NCI-H345 treated with DMSO at 0.1 percent for 48 hours (cell line): ENCODE results near the gene PXDN.
"Not testable (repeated sequence)": the region's sequence is repeated elsewhere in the genome, so short reads cannot be mapped to it uniquely, and the experiment has no call there.

Experiments
- DNase-seq: peaks from one replicate; lab custom pipeline; 2025; ENCODE audit not compliant: unreplicated experiment; lab: John Stamatoyannopoulos, UW

Gene PXDN

DNA sequence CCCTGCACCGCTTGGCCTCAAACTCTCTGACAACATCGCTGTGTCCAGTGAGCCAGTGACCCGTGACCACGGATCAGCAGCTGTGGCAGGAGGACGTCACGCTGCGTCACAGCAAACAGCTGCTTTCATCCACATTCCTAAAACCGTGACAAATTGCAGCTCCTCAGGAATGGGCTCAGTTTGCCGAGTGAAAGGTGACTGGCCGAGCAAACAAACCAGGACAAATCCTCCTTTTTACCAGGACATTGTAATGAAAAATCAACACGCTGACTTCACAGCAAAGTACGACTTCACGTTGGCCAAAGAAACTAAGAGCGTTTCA is 57.6 kb downstream of the PXDN start:
- DNase-seq, result no peak

DNA sequence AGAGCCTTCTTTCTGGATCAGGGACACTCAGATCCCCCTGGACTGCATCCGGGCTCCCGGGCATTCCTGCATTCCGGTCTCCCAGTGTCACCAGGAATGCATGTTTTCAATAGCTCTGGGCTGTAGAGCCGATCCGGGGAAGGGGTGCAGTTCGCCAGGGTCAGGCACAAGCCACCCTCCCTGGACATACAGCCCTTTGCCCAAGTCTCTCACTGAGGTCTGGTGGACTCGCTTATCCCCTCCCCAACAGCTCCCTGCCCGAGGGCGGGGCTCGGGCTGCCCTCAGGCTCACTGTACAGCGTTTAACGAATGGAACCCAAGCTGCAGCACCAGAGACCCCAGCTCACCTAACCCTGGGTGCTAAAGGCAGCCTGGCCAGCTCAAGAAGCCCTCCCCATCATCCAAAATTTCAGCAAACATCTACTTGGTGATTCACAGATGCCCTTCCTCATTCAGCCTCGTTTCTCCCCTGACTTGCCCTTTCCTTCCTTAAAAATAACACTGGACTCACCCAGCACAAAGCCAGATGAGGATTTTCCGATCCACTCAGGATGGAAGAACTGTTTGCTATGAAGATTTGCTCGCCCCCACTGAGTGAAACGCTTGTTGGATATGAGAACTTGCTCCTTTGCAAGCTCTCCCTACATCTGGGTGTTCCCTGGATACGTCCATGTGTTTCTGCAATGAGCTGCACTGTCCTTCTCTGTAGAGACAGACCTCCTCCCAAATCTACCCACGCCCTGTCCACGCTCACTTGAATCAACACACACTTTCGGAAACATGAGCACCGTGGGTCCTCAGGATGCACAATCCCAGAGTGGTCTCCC is 58.1 kb downstream of the PXDN start:
- DNase-seq, result no peak

DNA sequence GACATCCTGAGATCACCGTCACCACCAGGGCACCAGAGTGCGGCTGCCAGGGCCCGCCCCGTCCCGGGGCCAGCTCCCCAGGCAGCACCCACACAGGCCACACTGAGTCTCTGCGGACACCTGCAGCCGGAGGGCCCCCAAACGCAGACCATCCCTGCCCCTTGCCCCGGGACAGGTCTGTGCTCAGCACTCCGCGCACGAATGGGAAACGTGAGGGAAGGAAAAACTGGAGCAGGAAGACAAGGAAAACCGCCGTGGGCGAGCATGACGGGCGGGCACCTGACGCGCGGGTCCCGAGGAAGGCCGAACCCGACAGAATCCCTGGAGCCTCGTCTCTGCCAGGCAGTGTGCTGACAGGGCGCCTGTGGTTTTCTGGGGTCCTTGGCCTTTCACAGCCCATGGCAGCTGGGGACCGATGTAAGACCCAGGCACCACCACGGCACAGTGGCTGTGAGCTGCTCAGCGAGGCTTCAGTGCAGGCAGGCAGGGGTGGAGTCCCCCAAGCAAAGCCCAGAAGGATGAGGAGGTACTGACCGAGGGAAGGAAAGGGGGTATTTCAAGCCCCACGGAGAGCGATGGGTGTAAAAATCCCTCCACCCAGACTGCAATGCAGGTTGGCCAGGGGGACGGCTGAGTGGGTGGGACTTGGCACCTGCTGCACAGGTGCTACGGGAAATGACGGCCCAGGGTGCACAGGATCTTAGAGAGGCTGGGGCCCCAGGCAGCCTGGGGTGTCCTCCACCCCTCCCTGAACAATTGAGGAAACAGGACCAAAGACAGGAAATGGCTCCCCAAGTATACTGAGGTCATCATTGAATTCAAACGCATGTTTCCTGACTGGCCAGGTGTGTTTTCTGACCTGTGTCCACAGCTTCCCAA is 59.0 kb downstream of the PXDN start:
- DNase-seq, result no peak

DNA sequence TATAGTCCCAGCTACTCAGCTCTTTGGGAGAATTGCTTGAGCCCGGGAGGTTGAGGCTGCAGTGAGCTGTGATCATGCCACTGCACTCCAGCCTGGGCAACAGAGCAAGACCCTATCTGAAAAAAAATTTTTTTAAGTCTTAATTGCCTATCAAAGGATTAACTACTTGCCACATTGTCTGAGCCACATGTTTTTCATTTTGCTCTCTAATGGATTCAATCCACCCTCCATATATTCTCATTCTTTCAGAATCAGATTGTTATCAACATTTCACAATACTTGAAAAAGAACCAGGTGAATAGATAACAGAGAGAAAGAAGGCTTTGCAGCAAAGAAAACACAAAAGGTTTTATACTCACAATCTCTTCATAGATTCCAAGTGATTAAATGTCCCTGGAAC is 61.0 kb downstream of the PXDN start:
- no peak for DNase-seq

DNA sequence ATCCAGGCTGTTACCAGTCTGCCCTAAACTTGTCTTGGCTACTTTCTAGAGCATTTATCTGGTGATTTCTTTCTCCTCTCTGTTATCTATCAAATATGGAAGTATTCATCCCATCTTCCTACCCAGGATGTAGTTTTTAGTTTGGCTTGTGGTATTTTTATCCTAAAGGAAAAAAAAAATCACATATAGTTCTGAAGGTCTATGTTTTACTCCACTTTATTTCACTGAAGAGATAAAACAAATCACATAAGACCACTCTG is 62.2 kb downstream of the PXDN start:
- DNase-seq, result no peak

DNA sequence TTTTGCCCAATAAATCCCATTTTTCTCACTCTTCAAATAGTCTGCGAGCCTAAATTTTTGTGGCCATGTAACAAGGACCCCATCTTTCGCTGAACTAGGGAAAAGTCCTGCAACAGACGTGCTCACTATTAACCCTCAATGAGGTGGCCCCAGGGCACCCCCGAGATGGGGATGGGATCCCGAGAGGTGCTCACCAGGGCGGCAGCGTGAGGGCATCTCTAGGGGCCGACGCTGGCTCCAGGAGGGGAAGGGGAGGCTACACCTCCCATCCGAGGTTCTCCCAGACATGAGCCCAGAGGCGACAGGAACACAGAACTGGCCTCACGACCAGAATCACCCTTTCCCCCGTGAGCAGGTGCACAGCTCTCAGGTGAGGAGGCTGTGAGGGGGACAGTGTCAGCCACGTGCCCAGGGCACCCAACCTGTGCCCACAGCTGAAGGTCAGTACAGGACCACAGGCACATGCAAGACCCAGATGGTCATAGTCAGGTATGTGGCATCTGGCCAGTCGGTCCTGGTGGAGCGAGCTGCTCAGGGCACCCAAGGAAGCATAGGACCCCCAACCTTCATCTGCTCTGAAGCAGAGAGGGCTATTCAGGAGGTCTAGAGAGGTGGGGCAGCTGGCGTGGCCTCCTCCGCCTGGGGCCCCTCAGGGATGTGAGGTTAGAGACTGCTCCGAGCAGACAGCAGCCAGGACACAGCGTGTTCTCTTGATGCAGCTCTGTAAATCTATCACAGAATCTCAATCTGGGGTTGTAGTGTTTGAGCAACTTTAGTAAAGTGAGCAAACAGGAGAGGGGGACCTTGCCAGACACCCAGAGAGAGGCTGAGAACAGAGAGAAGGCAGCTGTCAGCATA is 62.8 kb downstream of the PXDN start:
- DNase-seq, result no peak

DNA sequence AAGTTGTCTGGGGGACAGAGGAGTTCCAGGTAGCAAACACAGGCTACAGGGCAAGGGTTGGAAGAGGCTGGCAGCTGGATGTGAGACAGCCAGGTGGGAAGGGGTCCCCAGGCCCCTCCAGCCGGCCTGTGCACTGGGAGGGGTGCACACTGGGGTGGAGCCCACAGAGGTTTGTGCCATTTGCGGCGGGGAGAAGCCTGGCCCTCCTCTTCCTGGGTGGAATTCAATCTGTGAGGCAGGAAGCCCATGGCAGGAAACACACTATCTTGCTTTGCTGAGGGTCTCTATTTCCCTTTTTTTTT is 63.3 kb downstream of the PXDN start:
- DNase-seq, result no peak

DNA sequence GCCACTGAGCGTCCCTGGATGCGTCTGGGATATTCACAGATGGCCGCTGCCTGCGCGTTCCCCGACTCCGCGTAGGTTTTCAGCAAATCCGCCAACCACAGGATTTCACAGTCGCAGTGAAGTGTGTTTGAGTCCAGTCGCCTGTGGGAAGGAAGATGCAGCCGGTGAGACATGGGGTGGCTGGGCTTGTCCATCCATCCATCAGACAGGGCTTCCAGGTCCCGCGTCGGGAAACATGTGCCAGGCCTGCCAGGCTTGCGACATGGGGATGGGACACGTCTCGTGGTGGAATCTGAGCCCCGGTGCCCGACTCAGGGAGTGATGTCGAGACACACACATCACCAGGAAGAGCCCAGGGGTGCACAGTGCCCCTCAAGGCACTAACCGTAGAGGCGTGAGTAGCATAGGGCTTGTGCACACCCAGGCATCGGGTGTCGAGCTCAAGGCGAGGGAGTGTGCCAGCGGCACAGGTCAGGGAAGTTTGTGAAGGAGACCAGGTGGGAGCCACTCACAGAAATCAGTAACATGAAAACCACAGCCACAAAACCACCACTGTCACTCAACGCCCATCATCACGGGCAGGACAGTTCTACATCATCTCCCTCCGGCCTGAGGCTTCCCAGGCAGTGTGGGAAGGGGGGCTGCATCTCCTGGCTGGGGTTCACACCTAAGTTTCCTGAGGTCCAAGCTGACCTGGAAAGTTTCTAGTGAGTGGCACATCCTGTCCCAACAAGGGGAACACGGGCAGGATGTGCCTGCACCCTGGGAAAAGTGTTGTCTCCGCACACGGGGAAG is 63.9 kb downstream of the PXDN start:
- no peak for DNase-seq

DNA sequence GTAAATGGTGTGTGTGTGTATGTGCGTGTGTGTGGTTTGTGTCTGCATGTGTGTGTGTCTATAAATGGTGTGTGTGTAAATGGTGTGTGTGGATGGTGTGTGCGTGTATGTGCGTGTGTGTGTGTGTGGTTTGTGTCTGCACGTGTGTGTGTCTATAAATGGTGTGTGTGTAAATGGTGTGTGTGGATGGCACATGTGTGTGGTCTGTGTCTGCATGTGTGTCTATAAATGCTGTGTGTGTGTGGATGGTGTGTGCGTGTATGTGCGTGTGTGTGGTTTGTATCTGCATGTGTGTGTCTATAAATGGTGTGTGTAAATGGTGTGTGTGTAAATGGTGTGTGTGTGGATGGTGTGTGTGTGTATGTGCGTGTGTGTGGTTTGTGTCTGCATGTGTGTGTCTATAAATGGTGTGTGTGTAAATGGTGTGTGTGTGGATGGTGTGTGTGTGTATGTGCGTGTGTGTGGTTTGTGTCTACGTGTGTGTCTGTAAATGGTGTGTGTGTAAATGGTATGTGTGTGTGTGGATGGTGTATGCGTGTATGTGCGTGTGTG is 64.8 kb downstream of the PXDN start:
- DNase-seq, result not testable (repeated sequence)

DNA sequence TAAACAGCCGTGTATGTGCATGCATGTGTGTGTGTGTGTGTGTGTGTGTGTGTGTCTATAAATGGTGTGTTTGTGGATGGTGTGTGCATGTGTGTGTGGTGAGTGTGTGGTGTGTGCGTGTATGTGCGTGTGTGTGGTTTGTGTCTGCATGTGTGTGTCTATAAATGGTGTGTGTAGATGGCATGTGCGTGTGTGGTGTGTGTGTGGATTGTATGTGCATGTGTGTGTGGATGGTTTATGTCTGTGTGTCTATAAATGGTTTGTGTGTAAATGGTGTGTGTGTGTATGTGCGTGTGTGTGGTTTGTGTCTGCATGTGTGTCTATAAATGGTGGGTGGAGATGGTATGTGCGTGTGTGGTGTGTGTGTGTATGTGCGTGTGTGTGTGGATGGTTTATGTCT is 65.2 kb downstream of the PXDN start:
- not testable (repeated sequence) for DNase-seq

DNA sequence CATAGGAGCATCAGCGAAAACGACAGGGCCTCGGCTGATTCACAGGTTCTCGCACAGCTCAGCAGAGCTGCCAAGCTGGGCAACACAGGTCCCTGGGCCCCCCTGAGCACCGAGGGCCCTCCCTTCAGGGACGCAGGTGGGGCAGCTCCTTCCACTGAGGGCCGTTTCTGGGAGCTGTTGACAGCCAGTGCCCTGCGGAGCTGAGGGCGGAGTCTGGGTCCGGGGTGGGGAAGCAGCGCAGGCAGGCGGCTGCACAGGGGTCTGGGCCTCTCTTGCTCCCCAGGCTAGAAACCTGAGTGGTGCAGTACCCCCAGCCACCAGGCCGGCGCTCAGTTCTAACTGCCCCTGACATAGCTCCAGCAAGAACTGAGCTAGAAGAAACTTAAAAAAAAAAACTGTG is 65.7 kb downstream of the PXDN start:
- no peak for DNase-seq

DNA sequence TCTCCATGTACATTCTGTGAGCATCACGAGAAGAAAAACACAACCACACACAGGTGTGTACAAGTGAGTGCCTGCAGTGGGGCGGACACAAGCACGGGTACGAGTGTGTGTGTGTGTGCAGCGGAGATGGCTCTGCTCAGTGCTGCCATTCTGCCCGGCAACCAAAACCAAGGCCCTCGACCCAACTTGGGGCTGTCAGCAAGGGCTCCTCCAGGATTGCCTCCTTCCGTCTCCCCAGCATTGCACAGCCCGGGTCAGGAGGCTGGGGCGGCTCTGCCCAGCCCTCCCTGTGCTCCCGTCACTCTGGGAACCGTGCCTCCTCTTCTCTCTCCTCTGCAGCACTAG is 66.5 kb downstream of the PXDN start:
- DNase-seq, result no peak

DNA sequence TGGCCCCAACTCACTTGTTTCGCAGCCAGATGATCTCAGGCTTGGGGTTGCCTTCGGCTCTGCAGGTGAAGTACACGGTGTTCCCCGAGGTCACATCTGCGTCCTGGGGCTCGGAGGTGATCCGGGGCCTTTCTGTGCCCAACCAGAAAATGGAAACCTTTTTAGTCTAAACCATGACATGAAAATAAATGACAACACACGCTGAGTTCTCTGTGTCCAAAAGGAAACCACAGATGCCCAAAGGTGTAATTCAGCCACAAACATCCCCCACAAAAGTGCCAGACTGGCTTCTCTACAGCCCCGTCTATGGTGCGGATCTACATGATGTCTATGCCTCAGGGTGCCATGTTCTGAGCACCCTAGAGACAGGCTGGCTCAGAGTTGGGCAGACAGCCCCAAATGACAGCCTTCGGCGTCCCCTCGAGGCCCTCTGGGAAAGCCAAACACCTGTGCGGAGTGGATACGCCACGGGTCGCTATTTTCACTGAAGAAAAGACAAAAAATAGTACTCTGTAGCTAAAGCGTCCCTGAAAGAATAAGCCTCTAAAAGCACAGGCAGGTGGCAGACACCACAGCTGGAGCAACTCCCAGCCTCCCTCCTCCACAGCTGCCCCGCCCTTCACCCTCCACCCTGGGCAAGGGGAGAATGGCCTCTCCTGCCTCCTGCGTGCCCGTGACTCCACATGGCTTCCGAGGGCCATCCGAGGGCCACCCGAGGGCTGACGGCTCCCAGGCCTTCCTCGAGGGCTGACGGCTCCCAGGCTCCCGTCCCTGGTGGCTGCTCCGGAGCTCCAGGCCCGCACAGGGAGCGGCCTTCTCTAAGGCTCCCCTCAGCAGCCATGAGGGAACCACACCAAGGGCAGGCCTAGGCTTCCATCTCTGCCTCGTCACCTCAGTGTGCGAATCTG is 67.1 kb downstream of the PXDN start:
- DNase-seq, result no peak

DNA sequence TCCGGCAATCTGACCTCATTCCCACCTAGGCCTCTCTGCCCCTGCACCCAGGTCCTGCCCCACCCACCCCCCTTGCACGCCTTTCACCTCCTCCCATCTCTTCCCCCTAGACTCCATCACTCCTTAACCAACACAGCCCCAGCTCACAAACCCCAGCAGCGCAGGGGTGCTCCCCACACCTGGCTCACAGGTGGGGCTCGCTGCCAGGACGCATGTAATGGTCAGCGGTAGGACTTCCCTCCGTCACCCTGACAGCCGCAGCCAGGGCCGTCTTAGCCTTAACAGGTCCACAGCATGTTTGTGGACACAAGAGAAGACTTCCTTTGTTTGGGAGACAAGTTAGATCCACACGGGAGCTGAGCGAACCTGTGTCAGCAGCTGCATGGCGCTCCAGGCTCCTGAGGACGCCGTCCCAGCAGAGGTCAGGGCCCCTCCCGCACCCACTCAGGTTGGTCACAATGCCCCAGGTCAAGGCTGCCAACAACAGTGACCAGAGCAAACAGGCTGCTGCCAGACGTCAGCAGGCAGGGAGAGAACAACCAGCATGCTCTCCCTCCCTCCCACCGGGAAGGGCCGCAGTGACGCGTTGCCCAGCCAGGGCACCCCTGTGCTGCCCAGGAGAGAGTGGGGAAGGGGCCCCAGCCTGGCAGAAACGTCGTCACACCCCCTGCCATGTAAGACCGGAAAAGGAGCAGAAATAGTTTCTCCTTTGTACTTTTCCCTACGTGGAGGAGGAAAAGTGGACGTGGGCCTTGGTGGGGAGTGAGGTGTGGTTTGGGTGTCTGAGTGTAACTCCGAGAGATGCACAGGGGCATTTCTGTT is 68.0 kb downstream of the PXDN start:
- no peak for DNase-seq

DNA sequence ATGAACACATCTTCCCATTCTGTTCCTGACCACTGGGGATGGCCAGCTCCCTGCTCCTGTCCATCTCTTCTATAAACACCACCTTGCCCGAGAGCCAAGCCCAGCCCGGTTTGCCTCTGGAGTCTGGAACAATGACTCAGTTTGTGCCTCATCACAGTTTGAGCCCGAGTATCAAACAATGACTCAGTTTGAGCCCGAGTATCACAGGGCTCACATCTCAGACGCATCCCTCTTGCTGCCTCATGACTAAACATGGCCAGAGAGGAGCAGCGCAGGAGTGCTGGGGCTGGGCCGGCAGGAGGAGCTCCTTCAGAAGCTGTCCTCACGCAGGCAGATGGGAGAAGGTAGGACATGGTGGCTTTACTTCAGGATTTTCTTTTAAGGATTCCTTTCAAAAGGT is 68.7 kb downstream of the PXDN start:
- DNase-seq, result no peak

DNA sequence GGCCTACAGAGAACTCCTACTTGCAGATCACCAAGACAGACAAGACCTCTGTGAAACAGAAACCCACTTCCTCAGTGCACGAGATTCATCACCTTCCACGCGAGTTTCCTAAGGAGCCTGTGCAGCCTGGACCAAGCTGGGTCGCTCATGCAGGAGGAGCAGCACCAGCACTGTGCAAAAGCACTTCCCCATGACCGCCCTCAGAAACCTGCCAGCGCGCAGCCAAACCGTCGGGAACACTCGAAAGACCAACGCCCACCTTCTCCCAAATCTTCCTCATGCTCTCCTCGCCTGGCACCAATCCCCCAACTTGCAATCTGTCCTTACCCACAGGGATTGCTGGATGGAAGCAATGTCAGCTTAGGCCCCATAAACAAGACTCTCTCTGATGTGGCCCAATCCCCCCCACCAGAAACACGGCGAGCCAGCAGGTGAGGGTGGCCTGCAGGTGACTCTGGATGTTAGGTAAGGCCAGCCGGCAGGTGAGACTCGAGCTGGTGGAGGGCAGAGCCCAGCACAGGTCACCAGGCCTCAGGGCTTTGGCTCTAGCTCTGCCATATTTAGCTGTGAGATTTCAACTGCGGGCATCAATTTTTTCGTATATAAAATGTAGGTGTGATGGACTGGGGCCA is 69.4 kb downstream of the PXDN start:
- DNase-seq, result no peak

DNA sequence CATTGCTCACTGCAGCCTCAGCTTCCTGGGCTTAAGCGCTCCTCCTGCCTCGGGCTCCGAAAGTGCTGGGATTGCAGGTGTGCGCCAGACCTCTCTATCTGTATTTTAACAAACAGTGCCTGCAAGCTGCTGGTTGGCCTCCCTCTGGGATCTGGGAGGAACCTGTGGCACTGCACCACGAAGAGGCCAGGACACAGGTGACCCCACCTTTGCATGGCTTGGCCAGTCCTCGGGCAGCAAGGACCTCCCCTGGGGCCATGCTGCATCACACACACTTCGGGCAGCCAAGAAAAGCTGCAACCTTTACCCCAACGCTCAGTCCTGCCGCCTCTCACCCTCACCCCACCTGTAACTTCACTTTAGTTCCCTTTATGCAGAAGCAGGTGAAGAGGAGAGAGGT is 70.0 kb downstream of the PXDN start:
- DNase-seq, result no peak

DNA sequence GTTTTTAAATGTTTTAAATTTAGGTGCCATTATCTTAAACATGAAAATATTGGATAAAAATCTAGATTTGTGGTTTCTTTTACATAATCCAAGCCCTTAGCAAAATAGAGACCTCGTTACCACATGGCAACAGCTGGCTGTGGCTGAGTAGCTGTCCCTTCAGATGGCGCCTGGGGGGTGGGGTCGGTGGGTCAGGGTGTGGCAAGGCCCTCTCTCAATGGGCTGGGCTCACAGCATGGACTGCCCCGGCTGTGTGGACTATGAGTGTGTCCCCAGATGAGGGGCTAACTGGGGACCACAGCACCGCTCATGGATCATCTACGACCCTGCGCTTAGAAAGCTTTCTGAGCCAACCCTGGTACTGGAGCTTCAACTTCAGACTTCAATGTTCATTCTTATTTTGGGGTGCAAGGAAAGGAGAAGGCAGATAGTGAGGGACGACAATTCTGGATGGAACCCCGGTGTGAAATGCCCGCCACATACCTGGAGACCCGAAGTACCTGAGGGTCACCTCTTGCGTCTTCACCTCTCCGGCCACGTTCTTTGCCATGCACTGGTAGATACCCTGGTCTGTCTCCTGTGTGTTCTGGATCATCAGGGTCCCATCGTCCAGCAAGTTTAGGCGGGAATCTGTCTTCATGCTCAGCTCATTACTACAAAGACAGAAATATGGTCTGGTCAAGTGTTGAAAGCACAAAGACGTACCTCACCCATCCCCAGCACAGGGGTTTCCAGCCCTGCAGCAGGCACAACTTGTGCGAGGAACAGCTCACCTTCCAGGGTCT is 71.0 kb downstream of the PXDN start:
- DNase-seq, result no peak
